ENCODE data around the gene CYSTM1. TPM values are rescaled to one million over a fixed set of nuclear protein-coding genes. Genes with fewer than 3 reads are reported as not detected.

Gene CYSTM1
- total RNA-seq, 2 experiments from 2014 or later, result 21.4 to 36.7 TPM

GRCh38 chr5:140220698-140221064 lies 45.7 kb downstream of the CYSTM1 start:
- no peaks in the 10 kb centered on the region for H3K9me3 ChIP-seq (ENCODE audit: low read length)
- POLR2A ChIA-PET, result interaction anchor here (0.6 to 1.1 kb wide), 3 partner anchors 10 to 16 kb away, joined by 3 to 5 read pairs (median 3); no protein-coding TSS in a partner anchor
- TF ChIP-seq EZH2phosphoT487 (IDR thresholded peaks at IDR 0.05; ENCODE audit: borderline replicate concordance, low read depth, low read length) (no peak), CTCF (conservative IDR thresholded peaks at IDR 0.05; ENCODE audit: low read length) (no peak)
- no peak overlapping the region for H3K27ac ChIP-seq (ENCODE audit: low read depth, low read length, poor library complexity, severe bottlenecking)
- no peak overlapping the region for H3K4me3 ChIP-seq (ENCODE audit: low read depth, low read length, poor library complexity, severe bottlenecking)
- no TSS peak for BruUV-seq (replicated peaks)
- H2AFZ ChIP-seq (ENCODE audit: low read length), result no peak overlapping the region
- intact Hi-C loops (cut with micrococcal nuclease; ENCODE audit: unreplicated experiment), result no loop called here
- no peaks in the 10 kb centered on the region for H3K36me3 ChIP-seq (ENCODE audit: insufficient read depth, low read length)
- no peaks in the 10 kb centered on the region for H4K20me1 ChIP-seq (ENCODE audit: insufficient read depth, low read length)
- H3K4me1 ChIP-seq (ENCODE audit: insufficient read depth, low read length, poor library complexity, severe bottlenecking), result no peaks in the 10 kb centered on the region
- no peaks in the 10 kb centered on the region for H3K79me2 ChIP-seq (ENCODE audit: insufficient read depth, low read depth, low read length)
- no peaks in the 10 kb centered on the region for H3K9me2 ChIP-seq (ENCODE audit: insufficient read depth, low read length)
- DNase-seq (ENCODE audit: low spot score), result no peak
- H3K4me2 ChIP-seq (ENCODE audit: low read length), result no peak overlapping the region
- CTCF ChIA-PET (ENCODE audit: unreplicated experiment), result interaction anchor here (0.6 kb wide), 1 partner anchor 132 kb away, joined by 3 read pairs; no protein-coding TSS in a partner anchor

- H3K4me2 ChIP-seq (ENCODE audit: low read length), result no peak overlapping the region
- no TSS peak for BruUV-seq (replicated peaks)
- H3K27ac ChIP-seq (ENCODE audit: low read depth, low read length, poor library complexity, severe bottlenecking), result no peak overlapping the region
- no peaks in the 10 kb centered on the region for H3K79me2 ChIP-seq (ENCODE audit: insufficient read depth, low read depth, low read length)
- ChIA-PET CTCF (ENCODE audit: unreplicated experiment) (no interaction called here), POLR2A (interaction anchor here (0.7 kb wide), 1 partner anchor 993 kb away, joined by 3 read pairs; no protein-coding TSS in a partner anchor)
- no peak for DNase-seq (ENCODE audit: low spot score)
- H3K4me3 ChIP-seq (ENCODE audit: low read depth, low read length, poor library complexity, severe bottlenecking), result no peak overlapping the region
- H4K20me1 ChIP-seq (ENCODE audit: insufficient read depth, low read length), result no peaks in the 10 kb centered on the region
- no peaks in the 10 kb centered on the region for H3K9me2 ChIP-seq (ENCODE audit: insufficient read depth, low read length)
- H2AFZ ChIP-seq (ENCODE audit: low read length), result no peak overlapping the region
- intact Hi-C loops (cut with micrococcal nuclease; ENCODE audit: unreplicated experiment), result no loop called here
- no peaks in the 10 kb centered on the region for H3K36me3 ChIP-seq (ENCODE audit: insufficient read depth, low read length)
- TF ChIP-seq CTCF (conservative IDR thresholded peaks at IDR 0.05; ENCODE audit: low read length) (no peak), EZH2phosphoT487 (IDR thresholded peaks at IDR 0.05; ENCODE audit: borderline replicate concordance, low read depth, low read length) (no peak)
- H3K4me1 ChIP-seq (ENCODE audit: insufficient read depth, low read length, poor library complexity, severe bottlenecking), result no peaks in the 10 kb centered on the region
- H3K9me3 ChIP-seq (ENCODE audit: low read length), result no peaks in the 10 kb centered on the region
These were observed 46.8 kb downstream of the CYSTM1 start for GRCh38 chr5:140221697-140222223.

GRCh38 chr5:140222416-140222815 lies 47.4 kb downstream of the CYSTM1 start:
- no peaks in the 10 kb centered on the region for H3K9me3 ChIP-seq (ENCODE audit: low read length)
- TF ChIP-seq EZH2phosphoT487 (IDR thresholded peaks at IDR 0.05; ENCODE audit: borderline replicate concordance, low read depth, low read length) (no peak), CTCF (conservative IDR thresholded peaks at IDR 0.05; ENCODE audit: low read length) (no peak)
- no peaks in the 10 kb centered on the region for H3K36me3 ChIP-seq (ENCODE audit: insufficient read depth, low read length)
- no peaks in the 10 kb centered on the region for H3K4me1 ChIP-seq (ENCODE audit: insufficient read depth, low read length, poor library complexity, severe bottlenecking)
- H3K27ac ChIP-seq (ENCODE audit: low read depth, low read length, poor library complexity, severe bottlenecking), result no peak overlapping the region
- intact Hi-C loops (cut with micrococcal nuclease; ENCODE audit: unreplicated experiment), result no loop called here
- no peaks in the 10 kb centered on the region for H4K20me1 ChIP-seq (ENCODE audit: insufficient read depth, low read length)
- H3K9me2 ChIP-seq (ENCODE audit: insufficient read depth, low read length), result no peaks in the 10 kb centered on the region
- no peak for DNase-seq (ENCODE audit: low spot score)
- CTCF ChIA-PET (ENCODE audit: unreplicated experiment), result no interaction called here
- no peak overlapping the region for H2AFZ ChIP-seq (ENCODE audit: low read length)
- no peak overlapping the region for H3K4me3 ChIP-seq (ENCODE audit: low read depth, low read length, poor library complexity, severe bottlenecking)
- H3K4me2 ChIP-seq (ENCODE audit: low read length), result no peak overlapping the region
- POLR2A ChIA-PET, result no interaction called here
- BruUV-seq (replicated peaks), result no TSS peak
- H3K79me2 ChIP-seq (ENCODE audit: insufficient read depth, low read depth, low read length), result no peaks in the 10 kb centered on the region
